Kidney (tissue), 14 donors: Measurements from ENCODE around the gene SLC5A5. TPM values are rescaled to one million over a fixed set of nuclear protein-coding genes. Genes with fewer than 3 reads are reported as not detected.
"Not testable (repeated sequence)": the region's sequence is repeated elsewhere in the genome, so short reads cannot be mapped to it uniquely, and the experiment has no call there.

Experiments
- DNase-seq, 5 donors: peaks; one replicate each; pipeline ENCODE4 v3.0.0-alpha.2; 2013 to 2020
- FAIRE-seq: peaks from 2 replicates; lab custom pipeline; 2012; peaks lifted over from hg19 to GRCh38; lab: Jason Lieb, UNC
- H3K27ac ChIP-seq, 2 donors: one replicate each; pipeline ENCODE4 v1.7.0; 2013; ENCODE audit warnings: low read depth in 2 of 2, low read length in 2 of 2, inconsistent platforms in 1 of 2
- H3K27me3 ChIP-seq: one replicate; pipeline ENCODE4 v1.7.1; 2013; ENCODE audit warnings: low read length, inconsistent platforms; ENCODE audit not compliant: control insufficient read depth, insufficient read depth
- H3K36me3 ChIP-seq, 3 donors: one replicate each; pipeline versions ENCODE4 v1.7.0 to v1.7.1; 2013; ENCODE audit warnings: low read length in 3 of 3, control low read depth in 1 of 3, inconsistent platforms in 1 of 3; ENCODE audit not compliant: insufficient read depth in 3 of 3, control insufficient read depth in 2 of 3
- H3K4me1 ChIP-seq, 3 donors: one replicate each; pipeline versions ENCODE4 v1.7.0 to v1.7.1; 2013; ENCODE audit warnings: low read length in 3 of 3, inconsistent platforms in 1 of 3, low read depth in 1 of 3; ENCODE audit not compliant: control insufficient read depth in 2 of 3, insufficient read depth in 2 of 3
- H3K4me3 ChIP-seq, 3 donors: one replicate each; pipeline versions ENCODE4 v1.7.0 to v1.8.1; 2013; ENCODE audit warnings: low read length in 3 of 3, control low read depth in 1 of 3, inconsistent platforms in 1 of 3
- H3K9ac ChIP-seq, 3 donors: one replicate each; pipeline versions ENCODE4 v1.7.0 to v1.7.1; 2013; ENCODE audit warnings: low read length in 3 of 3, control low read depth in 1 of 3, inconsistent platforms in 1 of 3
- H3K9me3 ChIP-seq, 3 donors: one replicate each; pipeline versions ENCODE4 v1.7.0 to v1.7.1; 2013; ENCODE audit warnings: low read length in 3 of 3, control low read depth in 1 of 3, inconsistent platforms in 1 of 3; ENCODE audit not compliant: control insufficient read depth in 2 of 3, insufficient read depth in 1 of 3
- intact Hi-C: fragments of 100-400 bp; cut with DNase I; formaldehyde crosslinking; loops from one replicate; pipeline ENCODE4 v1.11.1; 2022
- polyA plus RNA-seq: library from polyadenylated mRNA; stranded (reverse); fragments of 350-450 nt; fragmentation: Illumina TruSeq; extraction: RNeasy Lipid Tissue Mini Kit (QIAGEN cat#74804); gene quantifications from one replicate; pipeline ENCODE4 v1.2.3, GENCODE V29; 2014; ENCODE audit warnings: low read depth, low replicate concordance; ENCODE audit not compliant: insufficient read depth
- total RNA-seq: library from RNA; stranded (reverse); fragmentation: NEBNext Ultra II Directional; extraction: Animal tissue kit (Norgen Biotek cat#: 25700); gene quantifications from one replicate; pipeline ENCODE4 v1.2.1, GENCODE V29; 2021
- TF ChIP-seq, protein P1 (sequence below): IDR thresholded peaks from 3 replicates; pipeline ENCODE4 v1.5.1; 2012; ENCODE audit warnings: mild to moderate bottlenecking, moderate library complexity, borderline replicate concordance; ENCODE audit not compliant: insufficient read depth; ENCODE audit errors: extremely low read depth
- donor health status: control.
- donor health status: control.
- donor health status: control.
- donor health status: control.
- donor health status: control.
- donor health status: DM: yes; HTN: yes; CAD: no.
- donor health status: Normal renal cell carcinoma (clear cell type).

SLC5A5 gene
- total and polyA plus RNA-seq, 2 donors from 2014 or later: 0.16 TPM; not detected in 1

DNA sequence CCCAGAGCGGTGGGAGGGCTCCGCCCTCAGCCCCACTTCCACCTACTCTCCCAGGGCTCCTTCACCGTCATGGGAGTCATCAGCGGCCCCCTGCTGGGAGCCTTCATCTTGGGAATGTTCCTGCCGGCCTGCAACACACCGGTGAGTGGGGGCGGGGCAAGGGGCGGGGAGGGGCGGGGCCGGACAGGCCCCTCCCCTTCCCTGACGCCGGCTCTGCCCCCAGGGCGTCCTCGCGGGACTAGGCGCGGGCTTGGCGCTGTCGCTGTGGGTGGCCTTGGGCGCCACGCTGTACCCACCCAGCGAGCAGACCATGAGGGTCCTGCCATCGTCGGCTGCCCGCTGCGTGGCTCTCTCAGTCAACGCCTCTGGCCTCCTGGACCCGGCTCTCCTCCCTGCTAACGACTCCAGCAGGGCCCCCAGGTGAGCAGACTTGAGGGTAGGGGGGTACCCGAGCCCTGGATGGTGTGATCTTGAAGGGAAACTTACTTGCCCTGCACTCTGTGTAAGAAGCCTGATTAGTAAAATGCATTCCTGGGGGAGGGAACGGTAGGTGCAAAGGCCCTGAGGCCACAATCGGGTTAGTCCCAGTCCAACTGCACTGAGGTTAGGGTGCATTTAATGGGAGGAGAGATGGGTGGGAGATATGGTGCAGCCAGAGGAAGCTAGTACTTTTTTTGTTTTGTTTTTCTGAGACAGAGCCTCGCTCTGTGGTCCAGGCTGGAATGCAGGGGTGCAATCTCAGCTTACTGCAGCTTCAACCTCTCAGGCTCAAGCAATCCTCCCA lies 12.1 kb downstream of the SLC5A5 start:
- Histone ChIP-seq H3K27me3 (no peaks in the 10 kb centered on the region), H3K9me3 (no peaks in the 10 kb centered on the region), H3K27ac (no peak overlapping the region), H3K4me1 (no peaks in the 10 kb centered on the region), H3K4me3 (no peak overlapping the region), H3K9ac (no peak overlapping the region), H3K36me3 (no peaks in the 10 kb centered on the region)
- intact Hi-C loops: no loop called here
- TF ChIP-seq, protein P1, sequence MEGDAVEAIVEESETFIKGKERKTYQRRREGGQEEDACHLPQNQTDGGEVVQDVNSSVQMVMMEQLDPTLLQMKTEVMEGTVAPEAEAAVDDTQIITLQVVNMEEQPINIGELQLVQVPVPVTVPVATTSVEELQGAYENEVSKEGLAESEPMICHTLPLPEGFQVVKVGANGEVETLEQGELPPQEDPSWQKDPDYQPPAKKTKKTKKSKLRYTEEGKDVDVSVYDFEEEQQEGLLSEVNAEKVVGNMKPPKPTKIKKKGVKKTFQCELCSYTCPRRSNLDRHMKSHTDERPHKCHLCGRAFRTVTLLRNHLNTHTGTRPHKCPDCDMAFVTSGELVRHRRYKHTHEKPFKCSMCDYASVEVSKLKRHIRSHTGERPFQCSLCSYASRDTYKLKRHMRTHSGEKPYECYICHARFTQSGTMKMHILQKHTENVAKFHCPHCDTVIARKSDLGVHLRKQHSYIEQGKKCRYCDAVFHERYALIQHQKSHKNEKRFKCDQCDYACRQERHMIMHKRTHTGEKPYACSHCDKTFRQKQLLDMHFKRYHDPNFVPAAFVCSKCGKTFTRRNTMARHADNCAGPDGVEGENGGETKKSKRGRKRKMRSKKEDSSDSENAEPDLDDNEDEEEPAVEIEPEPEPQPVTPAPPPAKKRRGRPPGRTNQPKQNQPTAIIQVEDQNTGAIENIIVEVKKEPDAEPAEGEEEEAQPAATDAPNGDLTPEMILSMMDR: no peak
- no peak for DNase-seq
- no peak for FAIRE-seq

DNA sequence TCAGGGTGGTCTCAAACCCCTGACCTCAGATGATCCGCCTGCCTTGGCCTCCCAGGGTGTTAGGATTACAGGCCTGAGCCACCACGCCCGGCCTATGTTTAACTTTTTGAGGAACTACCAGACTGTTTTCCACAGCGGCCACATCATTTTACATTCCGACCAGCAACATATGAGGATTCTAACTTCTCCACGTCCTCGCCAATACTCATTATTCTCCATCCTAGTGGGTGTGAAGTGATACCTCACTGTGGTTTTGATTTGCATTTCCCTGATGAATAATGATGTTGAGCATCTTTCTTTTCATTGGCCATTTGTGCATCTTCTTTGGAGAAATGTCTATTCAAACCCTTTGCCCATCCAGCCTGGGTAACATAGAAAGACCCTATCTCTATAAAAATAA lies 14.8 kb downstream of the SLC5A5 start:
- H3K4me3 ChIP-seq: no peak overlapping the region
- FAIRE-seq: no peak
- DNase-seq: no peak
- no peaks in the 10 kb centered on the region for H3K36me3 ChIP-seq
- no peaks in the 10 kb centered on the region for H3K4me1 ChIP-seq
- TF ChIP-seq, protein P1: no peak
- intact Hi-C loops: no loop called here
- H3K27me3 ChIP-seq: no peaks in the 10 kb centered on the region
- H3K9me3 ChIP-seq: no peaks in the 10 kb centered on the region
- no peak overlapping the region for H3K9ac ChIP-seq
- no peak overlapping the region for H3K27ac ChIP-seq

DNA sequence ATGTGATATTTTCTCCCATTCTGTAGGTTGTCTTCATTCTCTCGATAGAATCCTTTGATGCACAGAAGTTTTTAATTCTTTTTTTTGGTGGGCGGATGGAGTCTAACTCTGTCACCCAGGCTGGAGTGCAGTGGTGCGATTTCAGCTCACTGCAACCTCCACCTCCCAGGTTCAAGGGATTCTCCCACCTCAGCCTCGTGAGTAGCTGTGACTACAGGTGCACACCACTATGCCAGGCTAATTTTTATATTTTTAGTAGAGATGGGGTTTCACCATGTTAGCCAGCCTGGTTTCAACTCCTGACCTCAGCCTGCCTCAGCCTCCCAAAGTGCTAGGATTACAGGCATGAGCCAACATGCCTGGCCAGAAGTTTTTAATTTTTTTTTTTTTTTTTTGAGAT lies 15.5 kb downstream of the SLC5A5 start:
- DNase-seq, H3K4me1 ChIP-seq, H3K4me3 ChIP-seq, H3K36me3 ChIP-seq, FAIRE-seq, H3K27me3 ChIP-seq, H3K27ac ChIP-seq, H3K9ac ChIP-seq, H3K9me3 ChIP-seq, intact Hi-C loops: not testable (repeated sequence)

DNA sequence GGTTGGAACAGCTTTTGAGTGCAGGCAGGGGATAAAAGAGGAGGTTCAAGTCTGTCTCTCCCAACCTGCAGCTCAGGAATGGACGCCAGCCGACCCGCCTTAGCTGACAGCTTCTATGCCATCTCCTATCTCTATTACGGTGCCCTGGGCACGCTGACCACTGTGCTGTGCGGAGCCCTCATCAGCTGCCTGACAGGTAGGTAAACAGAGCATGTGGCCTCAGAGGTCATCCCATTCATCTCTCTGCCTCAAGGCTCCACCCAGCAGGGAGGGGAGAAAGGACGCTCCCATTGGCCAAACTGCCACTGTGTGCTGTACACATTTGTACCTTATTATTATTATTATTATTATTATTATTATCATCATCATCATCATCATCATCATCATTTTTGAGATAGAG lies 16.5 kb downstream of the SLC5A5 start:
- H3K4me1 ChIP-seq: no peaks in the 10 kb centered on the region
- FAIRE-seq (no peak), DNase-seq (no peak)
- TF ChIP-seq, protein P1: no peak
- no peaks in the 10 kb centered on the region for H3K27me3 ChIP-seq
- no peak overlapping the region for H3K27ac ChIP-seq
- H3K9ac ChIP-seq: no peak overlapping the region
- intact Hi-C loops: no loop called here
- no peaks in the 10 kb centered on the region for H3K36me3 ChIP-seq
- H3K9me3 ChIP-seq: no peaks in the 10 kb centered on the region
- H3K4me3 ChIP-seq: no peak overlapping the region
